GM12892 (cell line): ENCODE data around the gene PIRT.

Source experiments
- POLR2A ChIP-seq: IDR thresholded peaks from 2 replicates; pipeline ENCODE4 v1.6.1; 2011; ENCODE audit warnings: low read depth, low read length, control low read depth
- POLR2AphosphoS5 ChIP-seq: IDR thresholded peaks from 2 replicates; pipeline ENCODE4 v1.6.1; 2011; ENCODE audit warnings: low read depth, low read length, control low read depth

DNA sequence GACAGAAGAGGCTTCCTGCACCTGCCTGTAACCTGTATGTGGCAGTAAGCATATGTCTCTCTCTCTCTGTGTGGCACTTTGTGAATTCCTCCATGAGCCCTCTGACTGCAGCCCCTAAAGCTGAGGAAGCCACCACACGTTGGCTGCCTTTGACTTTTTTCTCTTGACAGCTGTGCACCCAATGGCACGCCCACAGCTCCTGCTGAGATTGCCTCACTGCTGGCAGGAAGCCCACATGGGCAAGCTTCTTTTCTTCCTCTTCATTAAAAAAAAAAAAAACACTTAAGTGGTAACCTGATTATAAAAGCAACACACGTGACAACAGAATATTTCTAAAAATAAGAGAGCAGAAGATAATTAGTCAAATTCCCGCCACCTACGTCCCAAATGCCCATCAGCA, 34.0 kb upstream of the PIRT start:
- TF ChIP-seq POLR2AphosphoS5 (no peak), POLR2A (no peak)
